ENCODE results near the gene EXTL1. TPM values are rescaled to one million over a fixed set of nuclear protein-coding genes. Genes with fewer than 3 reads are reported as not detected.

The EXTL1 gene
- total RNA-seq, 1 donor from 2014 or later = 0.05 TPM

DNA sequence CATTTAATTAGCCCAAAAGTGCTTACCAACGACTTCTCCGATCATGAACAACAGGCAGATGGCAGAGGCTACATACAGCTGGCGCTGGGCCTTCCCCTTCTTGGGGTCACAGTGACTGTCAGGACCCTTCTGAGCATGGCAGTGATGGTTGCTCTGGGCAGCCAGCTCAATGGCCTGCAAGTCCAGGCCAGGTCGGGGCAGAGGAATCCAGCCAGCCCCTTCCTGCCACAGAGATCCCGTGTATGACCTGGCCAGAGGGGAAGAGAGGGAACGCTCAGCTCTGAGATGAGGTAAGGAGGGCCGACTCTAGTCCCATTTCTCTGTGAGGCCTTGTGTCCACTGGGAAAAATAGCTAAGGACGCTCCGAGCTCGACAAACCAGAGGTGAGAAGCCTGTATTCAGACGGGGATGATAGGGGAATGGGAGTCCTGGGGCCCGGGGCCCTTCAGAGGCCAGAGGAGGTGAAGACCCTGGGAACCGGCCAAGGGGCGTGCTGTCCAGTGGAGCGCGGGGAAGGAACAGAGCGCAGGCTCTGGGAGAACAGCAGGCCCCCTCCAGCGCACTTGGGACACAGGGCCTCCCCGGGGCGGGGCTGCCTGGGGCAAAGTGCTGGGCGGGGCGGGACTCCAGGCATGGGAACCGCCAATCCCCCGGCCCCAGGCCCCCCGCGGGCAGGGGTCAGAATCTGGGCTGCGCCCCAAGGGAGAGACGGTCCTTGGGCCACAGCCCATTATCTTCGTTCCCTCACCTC lies 23.6 kb downstream of the EXTL1 start:
- DNase-seq (ENCODE audit: low spot score) = no peak
- H3K9me3 Mint-ChIP-seq = no peaks in the 10 kb centered on the region
- H3K4me1 Mint-ChIP-seq (ENCODE audit: low read depth) = no peaks in the 10 kb centered on the region
- peak overlapping the region; percentile 58 for H3K27ac Mint-ChIP-seq
- intact Hi-C loops (cut with micrococcal nuclease) = no loop called here
- no peak overlapping the region for H3K4me3 Mint-ChIP-seq
- H3K36me3 Mint-ChIP-seq (ENCODE audit: low read depth) = no peaks in the 10 kb centered on the region
- peaks cover 57% of the 10 kb centered on the region for H3K27me3 Mint-ChIP-seq (ENCODE audit: insufficient read depth)

DNA sequence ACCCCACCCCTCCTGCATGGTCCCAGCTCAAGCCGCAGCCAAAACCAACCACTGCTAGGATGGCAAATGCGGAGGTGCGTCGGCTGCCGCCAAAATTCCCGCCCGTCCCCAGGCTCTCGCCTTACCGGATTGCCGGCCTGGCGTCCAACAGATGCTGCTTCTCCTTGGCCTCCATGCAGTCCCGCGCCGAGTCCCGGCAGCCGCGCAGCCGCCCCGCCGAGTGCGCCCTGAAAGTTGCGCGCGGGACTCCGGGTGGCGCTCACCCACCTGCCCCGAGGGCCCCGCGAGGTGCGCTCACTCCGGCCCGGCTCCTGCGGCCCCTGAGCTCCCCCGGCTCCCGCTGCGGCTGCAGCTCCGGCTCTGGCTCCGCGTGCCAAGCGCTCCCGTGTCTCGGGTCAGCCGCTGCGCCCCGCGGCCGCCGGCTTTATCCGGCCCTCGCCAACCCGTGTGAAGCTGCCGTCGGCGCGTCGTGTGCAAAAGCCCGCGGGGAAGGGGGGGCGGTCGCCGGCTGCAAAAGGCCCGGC lies 24.2 kb downstream of the EXTL1 start, which contains the start of gene SLC30A2:
TSS of gene SLC30A2 (minus strand) at position 397 of the 524 bp plus-strand sequence. CDS start at position 175, 222 bp downstream.
- Mint-ChIP-seq H3K36me3 (ENCODE audit: low read depth) (no peaks in the 10 kb centered on the region), H3K9me3 (no peaks in the 10 kb centered on the region), H3K27me3 (ENCODE audit: insufficient read depth) (peaks cover 62% of the 10 kb centered on the region), H3K27ac (peak within 1 kb of the TSS; percentile 58), H3K4me1 (ENCODE audit: low read depth) (no peaks in the 10 kb centered on the region), H3K4me3 (no peak within 1 kb of the TSS)
- no peak for DNase-seq (ENCODE audit: low spot score)
- intact Hi-C loops (cut with micrococcal nuclease) = no loop called here

DNA sequence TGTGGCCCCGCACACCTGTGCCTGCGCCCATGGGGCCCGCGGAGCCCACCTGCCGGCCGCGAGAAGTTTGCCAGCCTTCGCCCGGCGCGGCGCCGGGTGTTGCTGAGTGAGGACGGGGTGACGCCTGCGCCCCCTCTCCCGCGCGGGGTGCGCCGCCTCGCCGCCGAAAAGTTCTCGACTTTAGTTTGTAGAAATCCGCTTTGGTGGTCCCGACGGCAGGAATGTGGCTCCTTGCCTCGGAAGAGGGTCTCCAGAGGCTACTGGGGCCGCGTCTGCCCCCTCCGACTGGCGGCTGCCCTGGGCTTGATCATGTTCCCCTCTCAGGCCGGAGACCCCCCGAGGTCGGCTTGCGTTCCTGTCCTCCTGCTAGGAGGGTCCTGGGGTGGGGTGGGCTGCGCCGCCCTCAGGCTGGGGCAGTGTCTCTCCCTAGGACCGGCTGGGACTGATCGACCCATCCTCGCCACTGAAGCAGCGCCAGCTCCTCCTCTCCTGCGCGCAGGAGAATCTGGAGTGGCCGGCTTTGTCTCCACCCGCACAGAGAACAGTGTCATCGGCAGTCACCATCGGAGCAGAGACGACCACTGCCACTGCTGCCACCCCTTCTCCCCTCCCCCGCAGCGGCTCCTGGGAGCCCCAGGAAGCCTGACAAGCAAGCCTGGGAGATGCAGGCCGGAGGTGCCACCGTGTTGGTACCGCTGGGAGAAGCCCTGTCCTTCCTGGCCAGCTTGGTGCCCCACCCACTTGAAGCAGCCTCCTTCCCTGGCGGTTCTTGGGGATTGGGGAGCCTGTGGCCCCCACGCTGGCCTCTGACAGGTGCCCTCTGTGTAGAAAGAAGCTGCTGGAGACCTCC lies 24.9 kb downstream of the EXTL1 start:
- H3K27me3 Mint-ChIP-seq (ENCODE audit: insufficient read depth) = peaks cover 65% of the 10 kb centered on the region
- no peak for DNase-seq (ENCODE audit: low spot score)
- no peak overlapping the region for H3K4me3 Mint-ChIP-seq
- no peaks in the 10 kb centered on the region for H3K36me3 Mint-ChIP-seq (ENCODE audit: low read depth)
- peaks cover 6% of the 10 kb centered on the region for H3K4me1 Mint-ChIP-seq (ENCODE audit: low read depth)
- no peaks in the 10 kb centered on the region for H3K9me3 Mint-ChIP-seq
- intact Hi-C loops (cut with micrococcal nuclease) = no loop called here
- no peak overlapping the region for H3K27ac Mint-ChIP-seq

DNA sequence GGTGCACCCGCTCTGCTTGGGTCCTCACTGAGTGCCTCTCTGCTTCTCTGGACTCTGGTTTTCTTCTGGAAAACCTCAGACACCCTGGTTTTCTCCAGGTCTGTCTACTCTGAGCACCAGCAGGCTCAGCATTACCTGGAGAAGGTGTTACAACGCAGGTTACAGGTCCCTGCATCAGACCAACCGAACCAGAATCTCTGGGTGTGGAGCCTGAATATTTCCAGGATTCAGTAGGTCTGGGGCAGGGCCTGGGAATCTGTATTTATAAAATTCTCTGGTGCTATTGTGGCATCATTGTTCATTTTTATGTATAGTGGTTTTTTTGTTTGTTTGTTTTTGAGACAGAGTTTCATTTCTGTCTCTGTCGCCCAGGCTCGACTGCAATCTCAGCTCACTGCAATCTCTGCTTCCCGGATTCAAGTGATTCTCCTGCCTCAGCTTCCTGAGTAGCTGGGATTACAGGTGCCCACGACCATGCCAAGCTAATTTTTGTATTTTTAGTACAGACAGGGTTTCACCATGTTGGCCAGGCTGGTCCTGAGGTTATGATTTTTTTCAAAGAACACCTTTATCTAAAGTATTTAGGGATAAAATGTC lies 25.8 kb downstream of the EXTL1 start:
- Mint-ChIP-seq H3K27me3 (ENCODE audit: insufficient read depth) (peaks cover 71% of the 10 kb centered on the region), H3K4me3 (no peak overlapping the region), H3K4me1 (ENCODE audit: low read depth) (peaks cover 6% of the 10 kb centered on the region), H3K9me3 (no peaks in the 10 kb centered on the region), H3K36me3 (ENCODE audit: low read depth) (no peaks in the 10 kb centered on the region), H3K27ac (no peak overlapping the region)
- no peak for DNase-seq (ENCODE audit: low spot score)
- intact Hi-C loops (cut with micrococcal nuclease) = no loop called here

DNA sequence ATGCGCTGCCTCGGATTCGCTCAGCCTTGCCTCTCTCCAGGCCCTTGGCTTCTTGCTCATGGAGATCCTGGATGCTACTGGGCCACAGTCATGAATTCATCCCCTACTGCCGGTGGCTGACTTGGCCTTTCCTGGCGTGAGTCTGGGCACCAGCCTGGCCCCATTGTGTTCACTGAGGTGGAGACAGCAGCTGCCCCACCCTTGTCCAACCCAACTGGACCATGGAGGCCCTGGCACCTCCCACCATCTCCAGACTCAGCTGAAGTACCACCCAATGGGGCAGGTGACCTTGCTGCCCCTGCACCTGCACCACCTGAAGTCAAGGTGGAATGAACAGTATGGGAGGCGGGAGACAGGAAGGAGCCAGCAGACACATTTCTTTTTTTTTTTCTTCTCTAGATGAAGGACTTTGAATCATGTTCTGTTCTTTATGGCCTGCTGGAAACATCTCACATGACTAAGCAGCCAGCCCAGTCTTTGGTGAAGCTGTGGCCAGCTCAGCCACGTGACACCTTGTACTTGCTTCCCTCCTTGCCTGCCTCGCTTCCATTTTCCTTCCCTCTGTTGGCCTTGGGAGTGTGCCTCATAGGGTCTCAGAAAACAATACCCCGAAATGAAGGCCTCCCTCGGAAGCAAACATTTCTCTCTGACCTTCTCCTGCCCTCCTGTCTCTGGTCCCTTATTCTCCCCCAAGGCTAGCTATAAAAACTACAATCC lies 28.1 kb downstream of the EXTL1 start:
- intact Hi-C loops (cut with micrococcal nuclease) = no loop called here
- no peak overlapping the region for H3K4me3 Mint-ChIP-seq
- H3K4me1 Mint-ChIP-seq (ENCODE audit: low read depth) = peaks cover 6% of the 10 kb centered on the region
- H3K36me3 Mint-ChIP-seq (ENCODE audit: low read depth) = no peaks in the 10 kb centered on the region
- peaks cover 69% of the 10 kb centered on the region for H3K27me3 Mint-ChIP-seq (ENCODE audit: insufficient read depth)
- no peak for DNase-seq (ENCODE audit: low spot score)
- H3K9me3 Mint-ChIP-seq = no peaks in the 10 kb centered on the region
- H3K27ac Mint-ChIP-seq = no peak overlapping the region

DNA sequence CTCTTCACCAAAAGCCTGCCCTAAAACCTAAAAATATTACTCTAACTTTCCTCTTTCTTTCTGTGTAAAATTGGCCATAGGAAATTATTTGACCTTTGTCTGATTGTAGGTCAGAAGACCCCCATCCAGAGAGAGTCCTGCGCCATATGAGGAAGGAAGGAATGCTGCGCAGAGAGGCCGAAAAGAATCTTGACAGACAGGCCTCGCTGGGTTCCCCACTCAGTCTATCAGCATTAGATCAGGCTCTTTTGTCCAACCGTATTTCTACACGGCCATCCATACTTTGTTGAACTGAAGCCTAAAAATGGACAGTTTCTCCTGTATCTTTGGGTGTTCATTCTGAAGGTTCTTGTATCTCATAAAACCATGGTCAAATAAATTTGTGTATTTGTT lies 28.7 kb downstream of the EXTL1 start:
- H3K36me3 Mint-ChIP-seq (ENCODE audit: low read depth) = no peaks in the 10 kb centered on the region
- no peak overlapping the region for H3K4me3 Mint-ChIP-seq
- no peaks in the 10 kb centered on the region for H3K9me3 Mint-ChIP-seq
- DNase-seq (ENCODE audit: low spot score) = no peak
- peaks cover 6% of the 10 kb centered on the region for H3K4me1 Mint-ChIP-seq (ENCODE audit: low read depth)
- peaks cover 67% of the 10 kb centered on the region for H3K27me3 Mint-ChIP-seq (ENCODE audit: insufficient read depth)
- intact Hi-C loops (cut with micrococcal nuclease) = no loop called here
- no peak overlapping the region for H3K27ac Mint-ChIP-seq

DNA sequence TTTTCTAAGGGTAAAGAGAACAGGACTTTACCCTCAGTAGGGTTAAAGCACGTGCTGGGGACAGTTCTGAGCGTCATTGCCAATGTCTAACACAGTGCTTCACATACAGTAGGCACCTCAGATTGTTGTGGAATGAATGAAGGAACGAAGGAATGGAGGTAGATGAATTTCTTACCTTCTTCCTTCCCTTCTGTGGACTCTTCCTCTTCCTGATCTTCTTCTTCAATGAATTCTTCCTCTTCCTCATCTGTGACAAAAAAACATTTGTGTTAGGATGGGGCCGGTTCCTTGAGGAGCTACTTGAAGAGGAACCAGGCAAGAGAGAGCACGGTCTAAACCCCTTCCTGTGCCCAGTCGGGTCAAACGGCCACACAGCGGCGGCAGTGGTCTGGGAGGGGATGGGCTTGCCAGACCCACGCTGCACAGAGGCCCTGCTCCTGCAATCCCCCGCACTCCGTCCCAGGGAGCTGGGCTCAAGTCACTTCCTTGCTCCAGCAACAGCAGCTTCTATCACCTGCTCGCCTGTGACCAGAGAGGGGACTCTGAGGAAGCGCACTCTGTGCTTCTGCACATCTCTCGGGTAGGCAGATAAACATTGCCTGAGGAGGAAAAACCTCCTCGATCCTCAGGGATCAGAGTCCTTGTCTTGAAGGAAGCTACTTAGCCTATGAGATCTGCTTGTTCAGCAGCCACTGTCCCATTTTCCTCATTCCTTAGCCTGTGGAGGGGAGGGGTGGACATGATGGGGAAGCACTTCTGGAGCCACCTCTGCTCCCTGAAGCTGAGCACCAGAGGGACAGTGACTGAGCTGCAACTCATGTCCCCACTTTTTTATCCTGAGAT lies 32.4 kb downstream of the EXTL1 start:
- Mint-ChIP-seq H3K27me3 (ENCODE audit: insufficient read depth) (peaks cover 52% of the 10 kb centered on the region), H3K36me3 (ENCODE audit: low read depth) (no peaks in the 10 kb centered on the region), H3K9me3 (no peaks in the 10 kb centered on the region), H3K4me3 (no peak overlapping the region), H3K27ac (no peak overlapping the region), H3K4me1 (ENCODE audit: low read depth) (peaks cover 6% of the 10 kb centered on the region)
- intact Hi-C loops (cut with micrococcal nuclease) = no loop called here
- no peak for DNase-seq (ENCODE audit: low spot score)

DNA sequence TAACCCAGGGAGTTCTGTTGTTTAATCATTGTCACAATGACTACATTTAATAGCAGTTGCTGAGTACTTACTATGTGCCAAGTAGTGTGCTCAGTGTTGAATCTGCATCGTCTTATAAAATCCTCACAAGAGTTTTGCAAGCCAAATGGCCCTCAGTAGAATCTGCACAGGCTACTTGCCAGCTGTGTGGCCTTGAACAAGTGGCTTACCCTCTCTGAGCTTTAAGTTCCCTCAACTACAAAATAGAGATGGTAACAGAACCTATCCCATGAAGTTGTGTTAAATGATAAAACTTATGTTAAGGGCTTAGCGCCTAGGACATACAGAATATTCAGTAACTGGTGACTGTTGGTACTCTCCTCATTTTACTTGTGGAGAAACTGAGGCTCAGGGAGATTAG lies 33.5 kb downstream of the EXTL1 start:
- Mint-ChIP-seq H3K4me1 (ENCODE audit: low read depth) (peaks cover 6% of the 10 kb centered on the region), H3K36me3 (ENCODE audit: low read depth) (no peaks in the 10 kb centered on the region), H3K27ac (no peak overlapping the region), H3K4me3 (no peak overlapping the region), H3K9me3 (no peaks in the 10 kb centered on the region), H3K27me3 (ENCODE audit: insufficient read depth) (peaks cover 46% of the 10 kb centered on the region)
- no peak for DNase-seq (ENCODE audit: low spot score)
- intact Hi-C loops (cut with micrococcal nuclease) = no loop called here

DNA sequence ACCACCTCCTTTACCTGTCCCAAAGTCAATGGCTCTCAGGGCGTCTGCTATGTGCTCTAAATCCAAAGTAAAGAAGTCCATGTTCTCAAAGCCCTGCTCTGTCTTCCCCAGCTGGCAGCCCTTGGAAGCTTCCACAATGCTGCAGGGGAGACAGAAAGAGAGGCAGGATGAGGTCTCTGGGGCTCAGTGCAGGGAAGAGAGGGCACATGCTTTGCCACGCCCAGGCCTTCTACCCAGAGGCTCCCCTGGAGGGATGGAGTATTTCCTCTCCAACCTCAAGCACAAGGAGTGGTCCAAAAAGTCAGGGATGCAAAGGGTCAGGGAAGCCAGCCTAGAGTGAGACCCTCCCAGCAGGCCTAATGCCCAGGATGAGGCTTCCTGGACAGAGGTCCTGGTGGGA lies 35.6 kb downstream of the EXTL1 start:
- Mint-ChIP-seq H3K27me3 (ENCODE audit: insufficient read depth) (peaks cover 38% of the 10 kb centered on the region), H3K27ac (no peak overlapping the region), H3K4me3 (no peak overlapping the region), H3K9me3 (no peaks in the 10 kb centered on the region), H3K36me3 (ENCODE audit: low read depth) (no peaks in the 10 kb centered on the region), H3K4me1 (ENCODE audit: low read depth) (no peaks in the 10 kb centered on the region)
- intact Hi-C loops (cut with micrococcal nuclease) = no loop called here
- no peak for DNase-seq (ENCODE audit: low spot score)

DNA sequence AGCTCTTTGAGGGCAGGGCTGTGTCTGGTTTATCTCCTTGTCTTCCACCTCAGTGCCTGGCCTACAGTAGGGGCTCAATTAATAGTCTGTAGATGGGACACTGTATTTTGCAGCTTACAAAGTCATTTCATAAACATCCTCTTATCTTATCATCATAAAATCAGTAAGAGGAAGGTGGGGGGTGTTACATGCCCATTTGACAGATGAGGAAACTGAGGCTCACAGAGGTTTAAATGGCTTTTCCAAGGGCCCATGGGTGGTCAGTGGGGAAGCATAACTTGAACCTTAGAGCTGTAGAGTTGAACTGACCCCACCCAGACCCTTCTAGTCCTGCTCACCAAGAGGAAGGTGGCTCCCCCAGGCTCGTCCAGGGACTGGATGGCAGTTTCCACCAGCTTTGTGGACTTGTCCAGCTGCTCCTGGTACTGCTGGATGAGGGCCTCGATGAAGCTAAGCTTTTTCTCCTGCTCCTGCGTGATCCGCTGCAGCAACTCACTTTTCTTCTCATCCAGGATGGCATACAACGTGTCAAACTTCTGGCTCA lies 36.5 kb downstream of the EXTL1 start:
- peaks cover 36% of the 10 kb centered on the region for H3K27me3 Mint-ChIP-seq (ENCODE audit: insufficient read depth)

DNA sequence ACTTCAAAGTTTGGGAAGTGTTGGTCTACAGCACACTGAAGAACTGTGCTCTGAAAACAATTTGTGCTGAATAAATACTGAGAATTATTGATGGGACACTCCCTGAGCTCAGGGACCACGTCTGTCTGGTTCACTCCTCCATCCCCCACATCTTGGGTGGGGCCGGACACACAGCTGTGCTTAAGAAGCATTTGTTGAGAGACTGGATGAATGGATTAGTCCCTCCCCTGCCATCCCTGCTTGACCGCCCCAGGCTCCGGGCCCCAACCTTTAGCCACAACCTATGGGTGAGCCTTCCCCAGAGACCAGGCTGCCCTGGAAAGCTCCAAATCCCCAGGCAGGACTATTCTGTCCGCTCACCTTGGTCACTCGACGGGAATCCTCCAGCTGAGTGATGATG lies 38.3 kb downstream of the EXTL1 start:
- Mint-ChIP-seq H3K4me3 (no peak overlapping the region), H3K4me1 (ENCODE audit: low read depth) (no peaks in the 10 kb centered on the region), H3K27ac (no peak overlapping the region), H3K27me3 (ENCODE audit: insufficient read depth) (peaks cover 25% of the 10 kb centered on the region), H3K9me3 (no peaks in the 10 kb centered on the region), H3K36me3 (ENCODE audit: low read depth) (no peaks in the 10 kb centered on the region)
- DNase-seq (ENCODE audit: low spot score) = no peak
- intact Hi-C loops (cut with micrococcal nuclease) = no loop called here

More for the DNA sequence above, 36.5 kb downstream of the EXTL1 start:
- no peak for DNase-seq (ENCODE audit: low spot score)
- Mint-ChIP-seq H3K36me3 (ENCODE audit: low read depth) (no peaks in the 10 kb centered on the region), H3K27ac (no peak overlapping the region), H3K4me1 (ENCODE audit: low read depth) (no peaks in the 10 kb centered on the region), H3K9me3 (no peaks in the 10 kb centered on the region), H3K4me3 (no peak overlapping the region)
- intact Hi-C loops (cut with micrococcal nuclease) = no loop called here

Data from activated T-helper 1 cell treated with anti-CD3 and anti-CD28 coated beads, Interleukin-12 subunit alpha, Interleukin-12 subunit beta, Interleukin-2, Interleukin-4 antibody, amounts not matched to agents 30 ng/mL and 10 ng/mL and 1 ng/mL, durations not matched to agents 14 hours and 24 hours and 36 hours (primary cell).